HCT116 (cell line): ENCODE measurements around the gene NCLN.

Source experiments
- ATF3 ChIP-seq: IDR thresholded peaks from 2 replicates; pipeline ENCODE4 v1.6.1; 2012
- CTCF ChIP-seq, 3 experiments: fragments of 200-600 bp in 1 of 3; sonication (generic) in 1 of 3; IDR thresholded peaks in 2 of 3; conservative IDR thresholded peaks in 1 of 3; 2 replicates each; pipeline ENCODE4 v1.5.1; 2012 to 2017; ENCODE audit warnings: low read depth in 2 of 3, low read length in 2 of 3, antibody characterized with exemption in 1 of 3, borderline replicate concordance in 1 of 3, control low read depth in 1 of 3, mild to moderate bottlenecking in 1 of 3, mixed read lengths in 1 of 3, mixed run types in 1 of 3, moderate library complexity in 1 of 3; ENCODE audit not compliant: insufficient read depth in 1 of 3
- EZH2 ChIP-seq: fragments of 200-600 bp; sonication (generic); IDR thresholded peaks from 2 replicates; pipeline ENCODE4 v1.6.1; 2017; ENCODE audit warnings: antibody characterized with exemption, mixed run types
- FOSL1 ChIP-seq: IDR thresholded peaks from 2 replicates; pipeline ENCODE4 v1.6.1; 2012; ENCODE audit warnings: low read depth
- JUND ChIP-seq: IDR thresholded peaks from 2 replicates; pipeline ENCODE4 v1.6.1; 2012
- MAX ChIP-seq: IDR thresholded peaks from 2 replicates; pipeline ENCODE4 v1.6.1; 2012
- POLR2A ChIP-seq: IDR thresholded peaks from 2 replicates; pipeline ENCODE4 v1.7.0; 2011; ENCODE audit warnings: borderline replicate concordance; ENCODE audit not compliant: insufficient read depth, insufficient read length; ENCODE audit errors: extremely low read depth
- REST ChIP-seq: IDR thresholded peaks from 2 replicates; pipeline ENCODE4 v1.6.1; 2012; ENCODE audit warnings: low read depth
- TCF7L2 ChIP-seq: IDR thresholded peaks from 2 replicates; pipeline ENCODE4 v1.7.0; 2011; ENCODE audit warnings: borderline replicate concordance, inconsistent platforms; ENCODE audit not compliant: insufficient read depth, insufficient read length; ENCODE audit errors: extremely low read depth
- YY1 ChIP-seq: IDR thresholded peaks from 2 replicates; pipeline ENCODE4 v1.6.1; 2011; ENCODE audit warnings: low read length, low read depth, moderate library complexity, mild to moderate bottlenecking; ENCODE audit not compliant: insufficient replicate concordance; ENCODE audit errors: extremely low read depth
- ZBTB33 ChIP-seq: IDR thresholded peaks from 2 replicates; pipeline ENCODE4 v1.6.1; 2011; ENCODE audit warnings: mild to moderate bottlenecking, low read length, moderate library complexity; ENCODE audit not compliant: insufficient replicate concordance; ENCODE audit errors: extremely low read depth

GRCh38 chr19:3248728-3249326 lies 63.1 kb downstream of the NCLN start:
- TF ChIP-seq POLR2A (no peak), EZH2 (no peak), CTCF (IDR thresholded peaks at IDR 0.05 in 2 of 3, conservative IDR thresholded peaks at IDR 0.05 in 1 of 3; ENCODE audit: borderline replicate concordance in 1 of 3, insufficient read depth in 1 of 3, low read depth in 2 of 3, low read length in 2 of 3) (no peak), ZBTB33 (no peak), TCF7L2 (no peak), JUND (no peak), FOSL1 (no peak), REST (no peak), YY1 (no peak), MAX (no peak), ATF3 (no peak)
